Kasumi-1 (cell line): ENCODE measurements around the gene DMC1.
A peak's percentile ranks its signal among the peaks of the same experiment; 100 is the strongest.
"Not testable (repeated sequence)": the region's sequence is repeated elsewhere in the genome, so short reads cannot be mapped to it uniquely, and the experiment has no call there.

ENCODE experiments used
- DNase-seq, 2 experiments: peaks; one replicate each; lab custom pipeline; 2025; lab: John Stamatoyannopoulos, UW

The DMC1 gene

GRCh38 chr22:38569972-38570778, at the start of gene DMC1:
DMC1 (minus strand) TSS chr22:38570183; CDS start chr22:38568256, 1,927 bp downstream.
- peak; percentile 88 to 89 for DNase-seq

GRCh38 chr22:38618682-38619081, 48.7 kb upstream of the DMC1 start:
- DNase-seq: no peak

- no peak for DNase-seq
Observed at GRCh38 chr22:38618258-38618657, 48.3 kb upstream of the DMC1 start.

GRCh38 chr22:38615064-38615405, 45.1 kb upstream of the DMC1 start:
- DNase-seq: not testable (repeated sequence)

GRCh38 chr22:38614332-38615063, 44.5 kb upstream of the DMC1 start:
- no peak for DNase-seq

- DNase-seq: no peak
Observed at GRCh38 chr22:38613588-38613987, 43.6 kb upstream of the DMC1 start.

GRCh38 chr22:38612217-38613006, 42.4 kb upstream of the DMC1 start:
- no peak for DNase-seq

GRCh38 chr22:38611559-38611958, 41.6 kb upstream of the DMC1 start:
- no peak for DNase-seq

GRCh38 chr22:38610234-38610633, 40.3 kb upstream of the DMC1 start:
- no peak for DNase-seq

GRCh38 chr22:38608992-38609750, 39.2 kb upstream of the DMC1 start:
- no peak for DNase-seq

GRCh38 chr22:38607680-38608079, 37.7 kb upstream of the DMC1 start:
- no peak for DNase-seq

GRCh38 chr22:38602166-38602565, 32.2 kb upstream of the DMC1 start:
- no peak for DNase-seq

- no peak for DNase-seq
Observed at GRCh38 chr22:38601221-38601764, 31.3 kb upstream of the DMC1 start.

GRCh38 chr22:38599466-38599865, 29.5 kb upstream of the DMC1 start:
- DNase-seq: no peak

- DNase-seq: not testable (repeated sequence)
Observed at GRCh38 chr22:38582923-38583322, 12.9 kb upstream of the DMC1 start.

GRCh38 chr22:38578505-38578904, 8.5 kb upstream of the DMC1 start:
- DNase-seq: no peak

GRCh38 chr22:38572065-38572464, 2.1 kb upstream of the DMC1 start:
- peak; percentile 81 to 87 for DNase-seq

GRCh38 chr22:38570779-38571364, 889 bp upstream of the DMC1 start:
- DNase-seq: peak in 1 of 2 experiments; percentile 39

GRCh38 chr22:38569181-38569971, 607 bp downstream of the DMC1 start:
- no peak for DNase-seq
